LoVo (cell line): Measurements from ENCODE around the gene YIPF3.

Experiments used
- DNase-seq: peaks from one replicate; pipeline ENCODE4 v3.0.0-alpha.2; 2016; ENCODE audit warnings: low spot score

YIPF3 gene

GRCh38 chr6:43464337-43464736, 52.4 kb downstream of the YIPF3 start:
- DNase-seq: no peak

- no peak for DNase-seq
Observed at GRCh38 chr6:43461936-43462335, 54.8 kb downstream of the YIPF3 start.
